B cell (primary cell): ENCODE measurements around the gene METTL26. TPM values are rescaled to one million over a fixed set of nuclear protein-coding genes. Genes with fewer than 3 reads are reported as not detected.

Experiments used
- ATAC-seq: fragments of 200-7000 bp; cut with Tn5 transposase; one replicate; pipeline ENCODE4 v1.10.0; 2021; ENCODE audit warnings: low read depth, mild to moderate bottlenecking, moderate number of reproducible peaks, moderate library complexity
- CTCF ChIA-PET: fragments of 350-600 bp; sonication (Branson Sonifier 250); formaldehyde crosslinking; loops from one replicate; lab custom pipeline; 2021; ENCODE audit warnings: antibody characterized with exemption, inconsistent platforms; lab: Charles Lee
- POLR2A ChIA-PET: fragments of 350-600 bp; sonication (Branson Sonifier 250); formaldehyde crosslinking; loops from one replicate; lab custom pipeline; 2021; ENCODE audit warnings: antibody characterized with exemption; lab: Charles Lee
- DNase-seq: peaks from one replicate; pipeline ENCODE4 v3.0.0; 2013
- H2AFZ ChIP-seq: 2 replicates; pipeline ENCODE4 v1.6.1; 2012; ENCODE audit warnings: mild to moderate bottlenecking, low read depth, low read length; ENCODE audit not compliant: insufficient read depth, poor library complexity, severe bottlenecking
- H3K27ac ChIP-seq, 2 donors: 1 replicate in 1 of 2; 2 replicates in 1 of 2; pipeline ENCODE4 v1.5.1; 2012 to 2013; ENCODE audit warnings: low read length in 2 of 2, mild to moderate bottlenecking in 2 of 2, moderate library complexity in 1 of 2
- H3K27me3 ChIP-seq, 4 experiments: fragments of 200-600 bp in 1 of 4; sonication (generic) in 1 of 4; replicated peaks in 1 of 4; 1 replicate in 2 of 4; 2 replicates in 2 of 4; pipeline versions ENCODE4 v1.6.1 to v1.7.0; 2013 to 2016; ENCODE audit warnings: low read length in 3 of 4, mild to moderate bottlenecking in 2 of 4, mixed read lengths in 1 of 4, moderate library complexity in 1 of 4; ENCODE audit not compliant: insufficient read depth in 4 of 4, control insufficient read depth in 3 of 4; ENCODE audit errors: control extremely low read depth in 1 of 4
- H3K36me3 ChIP-seq, 2 experiments: replicated peaks in 1 of 2; 1 replicate in 1 of 2; 2 replicates in 1 of 2; pipeline versions ENCODE4 v1.6.1 to v1.7.1; 2013; ENCODE audit warnings: low read length in 1 of 2; ENCODE audit not compliant: insufficient read depth in 2 of 2, control insufficient read depth in 1 of 2; ENCODE audit errors: control extremely low read depth in 1 of 2, extremely low read depth in 1 of 2
- H3K4me1 ChIP-seq, 2 donors: fragments of 200-600 bp in 1 of 2; sonication (generic) in 1 of 2; 1 replicate in 1 of 2; 2 replicates in 1 of 2; pipeline versions ENCODE4 v1.5.1 to v1.6.1; 2013 to 2017; ENCODE audit warnings: low read length in 2 of 2; ENCODE audit not compliant: control insufficient read depth in 2 of 2, insufficient read depth in 2 of 2
- H3K4me2 ChIP-seq: replicated peaks from 2 replicates; pipeline ENCODE3; 2012; ENCODE audit warnings: mild to moderate bottlenecking, low read depth, low read length; ENCODE audit not compliant: poor library complexity, severe bottlenecking
- H3K4me3 ChIP-seq, 5 experiments: fragments of 200-600 bp in 1 of 5; sonication (generic) in 1 of 5; 1 replicate in 3 of 5; 2 replicates in 2 of 5; pipeline versions ENCODE4 v1.5.1 to v1.7.0; 2011 to 2016; ENCODE audit warnings: low read length in 4 of 5, mild to moderate bottlenecking in 4 of 5, low read depth in 2 of 5, control low read depth in 1 of 5, moderate library complexity in 1 of 5; ENCODE audit not compliant: insufficient read depth in 1 of 5; ENCODE audit errors: control extremely low read depth in 1 of 5, extremely low read depth in 1 of 5
- H3K79me2 ChIP-seq: fragments of 200-600 bp; sonication (generic); one replicate; pipeline ENCODE4 v1.6.0; 2016; ENCODE audit warnings: low read length; ENCODE audit not compliant: control insufficient read depth, insufficient read depth
- H3K9ac ChIP-seq: fragments of 200-600 bp; sonication (generic); 2 replicates; pipeline ENCODE4 v1.6.1; 2017; ENCODE audit warnings: mild to moderate bottlenecking, low read length, moderate library complexity
- H3K9me3 ChIP-seq, 3 donors: one replicate each; pipeline versions ENCODE4 v1.6.1 to v1.7.1; 2013; ENCODE audit warnings: low read length in 2 of 3; ENCODE audit not compliant: control insufficient read depth in 2 of 3, insufficient read depth in 1 of 3; ENCODE audit errors: control extremely low read depth in 1 of 3
- H4K20me1 ChIP-seq: 2 replicates; pipeline ENCODE4 v1.6.0; 2012; ENCODE audit warnings: mild to moderate bottlenecking, low read length; ENCODE audit not compliant: insufficient read depth, control insufficient read depth, poor library complexity, severe bottlenecking
- H3K27ac Mint-ChIP-seq: one replicate; pipeline ENCODE4 v1.8.0; 2021; ENCODE audit warnings: mixed read lengths
- H3K27me3 Mint-ChIP-seq: one replicate; pipeline ENCODE4 v1.8.0; 2021; ENCODE audit warnings: mixed read lengths
- H3K4me1 Mint-ChIP-seq: one replicate; pipeline ENCODE4 v1.8.0; 2021; ENCODE audit warnings: mixed read lengths
- H3K4me3 Mint-ChIP-seq: one replicate; pipeline ENCODE4 v1.8.0; 2021; ENCODE audit warnings: mixed read lengths
- H3K9me3 Mint-ChIP-seq: one replicate; pipeline ENCODE4 v1.8.0; 2022; ENCODE audit warnings: mixed read lengths; ENCODE audit not compliant: insufficient read depth
- CTCF ChIP-seq: fragments of 200-600 bp; IDR thresholded peaks from one replicate; pipeline ENCODE4 v1.8.0; 2022; ENCODE audit warnings: antibody characterized with exemption, mild to moderate bottlenecking
- EZH2 ChIP-seq: IDR thresholded peaks from 2 replicates; pipeline ENCODE4 v1.6.1; 2012; ENCODE audit warnings: borderline replicate concordance, low read depth, mild to moderate bottlenecking, moderate library complexity, low read length; ENCODE audit not compliant: insufficient read depth, poor library complexity, severe bottlenecking
- WGBS: methylation state at CpG from one replicate; pipeline ENCODE4 v1.1.5; 2013; ENCODE audit warnings: missing lambda C conversion rate; ENCODE audit not compliant: insufficient coverage; 5-methylcytosine and 5-hydroxymethylcytosine counted together
- intact Hi-C: fragments of 100-400 bp; cut with micrococcal nuclease; formaldehyde crosslinking; loops from one replicate; pipeline ENCODE4 v1.10.0; 2022
- polyA plus RNA-seq: library from polyadenylated mRNA; depleted of rRNA; stranded (reverse); fragments of >200 nt; gene quantifications from 2 replicates; pipeline ENCODE4 v1.2.3, GENCODE V29; 2012
- total RNA-seq, 2 donors: library from RNA; stranded (reverse); fragments of 120-200 nt in 1 of 2; gene quantifications; 1 replicate in 1 of 2; 2 replicates in 1 of 2; pipeline versions ENCODE4 v1.2.3 to v1.2.4, GENCODE V29; 2013 to 2022

The METTL26 gene
- total and polyA plus RNA-seq, 2 donors (not counting 1 experiment from before 2014, with no cell fraction given), result 56.6 to 140 TPM

GRCh38 chr16:625117-625976 lies 10.8 kb downstream of the METTL26 start:
- DNase-seq (no peak), ATAC-seq (no peak)
- intact Hi-C loops, result no loop called here
- Histone ChIP-seq H3K27ac (no peak overlapping the region), H3K9ac (no peak overlapping the region), H3K4me2 (no peak overlapping the region), H3K9me3 (no peaks in the 10 kb centered on the region), H3K27me3 (no peaks in the 10 kb centered on the region), H4K20me1 (no peaks in the 10 kb centered on the region), H3K4me3 (no peak overlapping the region), H3K36me3 (peaks cover 0 to 12% of the 10 kb centered on the region in 2 experiments), H3K79me2 (peaks cover 3% of the 10 kb centered on the region), H2AFZ (no peak overlapping the region), H3K4me1 (no peaks in the 10 kb centered on the region)
- Mint-ChIP-seq H3K4me3 (no peak overlapping the region), H3K9me3 (no peaks in the 10 kb centered on the region), H3K4me1 (no peaks in the 10 kb centered on the region), H3K27me3 (no peaks in the 10 kb centered on the region), H3K27ac (no peak overlapping the region)
- POLR2A ChIA-PET, result no interaction called here
- TF ChIP-seq CTCF (no peak), EZH2 (no peak)
- CTCF ChIA-PET, result no interaction called here
- 93% methylated on average over 37 of the region's 37 CpGs for WGBS

- Mint-ChIP-seq H3K27ac (no peak overlapping the region), H3K27me3 (no peaks in the 10 kb centered on the region), H3K4me3 (no peak overlapping the region), H3K4me1 (no peaks in the 10 kb centered on the region), H3K9me3 (no peaks in the 10 kb centered on the region)
- WGBS, result 88% methylated on average over 10 of the region's 10 CpGs
- H4K20me1 ChIP-seq, result no peaks in the 10 kb centered on the region
- no peak overlapping the region for H2AFZ ChIP-seq
- intact Hi-C loops, result no loop called here
- no peaks in the 10 kb centered on the region for H3K27me3 ChIP-seq
- H3K9me3 ChIP-seq, result no peaks in the 10 kb centered on the region
- no peak overlapping the region for H3K9ac ChIP-seq
- POLR2A ChIA-PET, result no interaction called here
- H3K4me2 ChIP-seq, result no peak overlapping the region
- no peak overlapping the region for H3K27ac ChIP-seq
- no peaks in the 10 kb centered on the region for H3K4me1 ChIP-seq
- H3K36me3 ChIP-seq, result peaks cover 0 to 12% of the 10 kb centered on the region in 2 experiments
- no peak for TF ChIP-seq EZH2
- TF ChIP-seq CTCF, result no peak
- DNase-seq (no peak), ATAC-seq (no peak)
- CTCF ChIA-PET, result no interaction called here
- peaks cover 3% of the 10 kb centered on the region for H3K79me2 ChIP-seq
- no peak overlapping the region for H3K4me3 ChIP-seq
These were observed 11.5 kb downstream of the METTL26 start for GRCh38 chr16:624526-625070.
